IPS-18a (cell line): ENCODE measurements around the gene HINFP.

ENCODE experiments used
- H3K27ac ChIP-seq: one replicate; pipeline ENCODE4 v1.5.1; 2013; ENCODE audit warnings: low read length
- H3K27me3 ChIP-seq: one replicate; pipeline ENCODE4 v1.6.1; 2013; ENCODE audit warnings: mild to moderate bottlenecking, low read length; ENCODE audit not compliant: control insufficient read depth, insufficient read depth
- H3K36me3 ChIP-seq: one replicate; pipeline ENCODE4 v1.6.1; 2013; ENCODE audit warnings: low read depth, low read length; ENCODE audit not compliant: control insufficient read depth
- H3K4me1 ChIP-seq: one replicate; pipeline ENCODE4 v1.6.1; 2013; ENCODE audit warnings: low read depth, low read length; ENCODE audit not compliant: control insufficient read depth
- H3K4me3 ChIP-seq: one replicate; pipeline ENCODE4 v1.5.1; 2013; ENCODE audit warnings: low read length
- H3K9ac ChIP-seq: one replicate; pipeline ENCODE4 v1.6.1; 2013; ENCODE audit warnings: mild to moderate bottlenecking, low read length, moderate library complexity
- H3K9me3 ChIP-seq: one replicate; pipeline ENCODE4 v1.6.1; 2013; ENCODE audit warnings: low read depth, low read length; ENCODE audit not compliant: control insufficient read depth

The HINFP gene

DNA sequence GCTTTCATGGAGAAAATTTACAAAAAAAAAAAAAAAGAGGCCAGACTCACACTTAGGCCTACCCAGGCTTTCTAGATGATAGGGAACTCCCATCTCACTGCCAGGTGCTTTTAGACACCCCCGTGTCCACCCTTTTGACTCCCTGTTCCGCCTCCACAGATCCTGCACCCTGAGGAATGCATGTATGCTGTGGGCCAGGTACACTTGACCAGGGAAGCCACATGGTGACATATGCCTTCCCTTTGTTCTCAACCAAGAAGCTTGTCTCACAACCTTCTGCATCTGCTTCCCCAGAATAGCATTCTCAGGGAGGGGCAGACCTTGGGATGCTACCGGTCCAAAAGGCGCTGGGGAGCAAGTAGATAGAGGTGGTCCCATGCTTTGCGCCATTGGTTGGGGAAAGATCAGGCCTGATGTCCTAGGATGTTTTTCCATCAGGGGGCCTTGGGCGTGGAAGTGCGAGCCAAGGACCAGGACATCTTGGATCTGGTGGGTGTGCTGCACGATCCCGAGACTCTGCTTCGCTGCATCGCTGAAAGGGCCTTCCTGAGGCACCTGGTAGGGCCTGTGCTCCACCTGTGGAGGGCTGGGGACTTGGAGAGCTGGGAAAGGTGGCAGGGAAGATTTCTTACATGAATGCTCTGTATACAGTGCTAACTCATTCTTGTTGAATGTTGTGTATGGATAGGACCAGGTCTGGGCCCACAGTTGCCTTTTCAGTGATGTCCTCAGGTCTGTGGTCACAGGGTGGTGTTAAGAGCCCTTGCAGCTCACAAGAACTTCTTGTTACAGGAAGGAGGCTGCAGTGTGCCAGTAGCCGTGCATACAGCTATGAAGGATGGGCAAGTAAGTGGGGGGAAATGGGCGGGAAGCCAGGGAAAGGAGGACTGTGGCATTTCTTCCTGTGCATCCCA is 29.2 kb upstream of the HINFP start:
- Histone ChIP-seq H3K9me3 (no peaks in the 10 kb centered on the region), H3K36me3 (peaks cover 34% of the 10 kb centered on the region), H3K27ac (no peak overlapping the region), H3K27me3 (no peaks in the 10 kb centered on the region), H3K9ac (peak overlapping the region; percentile 97), H3K4me1 (peaks cover 17% of the 10 kb centered on the region), H3K4me3 (peak overlapping the region; percentile 92)

DNA sequence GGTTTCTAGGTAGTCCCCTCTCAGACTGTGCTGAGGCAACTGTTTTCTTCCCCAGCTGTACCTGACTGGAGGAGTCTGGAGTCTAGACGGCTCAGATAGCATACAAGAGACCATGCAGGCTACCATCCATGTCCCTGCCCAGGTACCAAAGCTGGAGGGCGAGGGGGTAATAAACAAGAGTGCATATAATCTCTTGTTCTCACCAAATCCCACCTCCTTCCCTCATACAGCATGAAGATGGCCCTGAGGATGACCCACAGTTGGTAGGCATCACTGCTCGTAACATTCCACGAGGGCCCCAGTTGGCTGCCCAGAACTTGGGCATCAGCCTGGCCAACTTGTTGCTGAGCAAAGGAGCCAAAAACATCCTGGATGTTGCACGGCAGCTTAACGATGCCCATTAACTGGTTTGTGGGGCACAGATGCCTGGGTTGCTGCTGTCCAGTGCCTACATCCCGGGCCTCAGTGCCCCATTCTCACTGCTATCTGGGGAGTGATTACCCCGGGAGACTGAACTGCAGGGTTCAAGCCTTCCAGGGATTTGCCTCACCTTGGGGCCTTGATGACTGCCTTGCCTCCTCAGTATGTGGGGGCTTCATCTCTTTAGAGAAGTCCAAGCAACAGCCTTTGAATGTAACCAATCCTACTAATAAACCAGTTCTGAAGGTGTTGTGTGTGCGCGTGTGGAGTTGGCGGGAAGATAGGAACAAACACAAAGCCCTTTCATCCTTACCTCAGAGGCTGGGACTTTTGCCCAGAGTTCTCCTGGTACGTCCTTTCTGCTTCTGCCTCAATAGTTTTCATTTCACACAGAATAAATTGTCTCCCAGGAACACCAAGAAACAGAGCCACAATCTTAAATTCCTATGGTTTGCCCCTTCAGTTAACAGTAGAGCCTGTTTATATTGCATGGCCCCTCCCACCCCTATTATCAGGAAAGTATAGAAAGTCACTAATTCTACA is 28.2 kb upstream of the HINFP start:
- H3K9ac ChIP-seq, result peak overlapping the region; percentile 97
- no peak overlapping the region for H3K27ac ChIP-seq
- no peaks in the 10 kb centered on the region for H3K27me3 ChIP-seq
- no peaks in the 10 kb centered on the region for H3K9me3 ChIP-seq
- H3K36me3 ChIP-seq, result peaks cover 43% of the 10 kb centered on the region
- peak overlapping the region; percentile 92 for H3K4me3 ChIP-seq
- peaks cover 17% of the 10 kb centered on the region for H3K4me1 ChIP-seq

DNA sequence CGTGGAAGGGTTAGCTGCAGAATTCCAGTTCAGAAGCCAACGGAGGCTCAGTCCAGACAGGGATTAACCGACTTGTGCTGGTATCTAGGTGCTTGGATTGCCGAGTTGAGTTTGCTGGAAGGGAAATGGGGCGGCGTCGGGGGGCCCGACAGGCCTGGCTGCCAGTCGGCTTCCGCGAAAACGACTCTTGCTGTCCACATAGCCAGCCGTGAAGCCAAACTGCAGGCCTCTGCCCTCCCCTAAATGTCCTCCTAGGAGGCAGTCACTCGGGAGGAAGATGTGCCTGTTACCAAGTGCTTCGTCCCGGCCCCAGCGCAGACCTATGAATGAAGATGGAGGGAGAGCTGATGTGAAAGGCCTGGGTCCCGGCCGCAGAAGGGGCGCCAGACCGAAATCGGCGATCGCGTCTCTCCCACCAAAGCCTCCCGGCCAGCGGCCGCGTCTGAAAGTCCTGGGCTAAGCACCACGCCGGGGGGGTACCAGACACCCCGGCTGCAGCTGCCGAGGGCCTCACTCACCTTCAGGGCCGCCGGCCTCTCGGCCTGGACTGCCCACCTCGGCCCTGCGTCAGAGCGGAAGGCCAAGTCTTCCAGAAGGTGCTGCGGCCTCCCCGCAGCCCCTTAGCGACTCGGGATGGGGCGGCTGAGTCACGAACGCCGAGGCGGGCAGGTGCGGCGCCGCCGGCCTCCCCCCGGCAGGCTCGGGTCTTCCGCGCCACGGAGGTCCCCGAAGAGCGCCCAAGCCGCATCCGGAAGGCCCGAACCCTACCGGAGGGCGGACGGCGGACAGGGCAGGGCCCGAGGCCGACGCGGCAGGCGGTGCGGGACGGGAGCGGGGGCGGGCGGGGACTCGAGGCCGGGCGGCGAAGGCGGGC is 27.2 kb upstream of the HINFP start:
- peaks cover 49% of the 10 kb centered on the region for H3K36me3 ChIP-seq
- H3K4me3 ChIP-seq, result peak overlapping the region; percentile 92
- H3K27ac ChIP-seq, result no peak overlapping the region
- no peaks in the 10 kb centered on the region for H3K27me3 ChIP-seq
- H3K4me1 ChIP-seq, result peaks cover 17% of the 10 kb centered on the region
- H3K9ac ChIP-seq, result peak overlapping the region; percentile 97
- H3K9me3 ChIP-seq, result no peaks in the 10 kb centered on the region

DNA sequence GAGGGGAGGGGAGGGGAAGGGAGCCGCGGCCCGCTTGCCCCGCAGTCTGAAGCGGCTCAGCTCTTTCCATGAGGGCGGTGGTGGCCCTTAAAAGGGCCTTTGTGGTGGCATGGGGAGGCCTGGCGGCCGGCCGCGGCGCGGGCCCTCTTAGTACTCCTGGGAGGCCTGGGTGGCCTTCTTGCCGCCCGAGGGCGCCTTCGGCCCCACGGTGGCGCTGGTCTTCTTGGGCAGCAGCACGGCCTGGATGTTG is 26.6 kb upstream of the HINFP start:
- peak overlapping the region; percentile 81 for H3K27ac ChIP-seq
- H3K4me1 ChIP-seq, result peaks cover 17% of the 10 kb centered on the region
- H3K36me3 ChIP-seq, result peaks cover 49% of the 10 kb centered on the region
- H3K4me3 ChIP-seq, result peak overlapping the region; percentile 92
- peak overlapping the region; percentile 97 for H3K9ac ChIP-seq
- H3K9me3 ChIP-seq, result no peaks in the 10 kb centered on the region
- H3K27me3 ChIP-seq, result no peaks in the 10 kb centered on the region

DNA sequence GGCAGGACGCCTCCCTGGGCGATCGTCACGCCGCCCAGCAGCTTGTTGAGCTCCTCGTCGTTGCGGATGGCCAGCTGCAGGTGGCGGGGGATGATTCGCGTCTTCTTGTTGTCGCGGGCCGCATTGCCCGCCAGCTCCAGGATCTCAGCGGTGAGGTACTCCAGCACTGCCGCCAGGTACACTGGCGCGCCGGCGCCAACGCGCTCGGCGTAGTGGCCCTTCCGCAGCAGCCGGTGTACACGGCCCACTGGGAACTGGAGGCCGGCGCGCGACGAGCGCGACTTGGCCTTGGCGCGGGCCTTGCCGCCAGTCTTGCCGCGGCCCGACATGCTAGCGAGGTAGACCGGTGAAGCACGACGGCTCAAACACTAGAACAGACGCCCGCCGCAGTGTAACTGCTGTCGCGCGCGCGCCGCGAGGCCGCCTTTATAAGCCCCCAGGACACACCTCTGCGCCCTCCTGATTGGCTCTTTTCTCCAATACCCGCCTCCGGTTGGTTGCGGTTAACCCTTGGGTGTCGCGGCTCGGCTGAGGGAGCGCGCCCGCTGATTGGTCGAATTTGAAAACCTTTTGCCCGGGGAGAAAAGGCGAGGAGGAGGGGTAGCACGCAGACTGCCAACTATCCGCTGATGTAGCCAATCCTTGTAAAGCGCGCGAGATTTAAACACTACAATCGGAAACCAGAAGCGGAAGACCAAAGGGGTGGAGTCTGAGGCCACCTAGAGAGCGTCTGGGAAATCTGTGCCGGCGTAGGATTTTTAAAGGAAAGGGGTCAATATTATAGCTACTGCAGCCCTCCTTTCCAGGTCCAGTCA is 26.1 kb upstream of the HINFP start:
- H3K4me1 ChIP-seq, result peaks cover 21% of the 10 kb centered on the region
- H3K9me3 ChIP-seq, result no peaks in the 10 kb centered on the region
- H3K27ac ChIP-seq, result peak overlapping the region; percentile 81
- H3K27me3 ChIP-seq, result no peaks in the 10 kb centered on the region
- H3K4me3 ChIP-seq, result peak overlapping the region; percentile 92
- H3K9ac ChIP-seq, result peak overlapping the region; percentile 97
- H3K36me3 ChIP-seq, result peaks cover 46% of the 10 kb centered on the region

DNA sequence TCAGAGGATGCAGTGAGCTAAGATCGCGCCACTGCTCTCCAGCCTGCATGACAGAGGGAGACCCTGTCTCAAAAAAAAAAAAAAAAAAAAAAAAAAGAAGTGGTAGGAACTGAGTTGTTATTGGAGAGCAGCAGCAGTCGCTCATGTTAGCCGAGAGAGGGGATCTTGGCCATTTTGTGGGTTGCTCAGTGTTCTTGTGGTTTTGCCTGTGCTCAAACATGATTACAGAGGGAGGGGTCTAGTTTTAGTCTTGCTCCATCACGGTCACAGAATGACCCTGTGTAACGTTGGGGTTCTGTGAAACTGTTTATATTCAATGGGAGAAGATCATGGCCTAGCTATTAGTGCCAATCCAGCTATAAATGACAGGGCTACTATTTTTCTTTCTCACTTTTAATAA is 21.7 kb upstream of the HINFP start:
- Histone ChIP-seq H3K4me1 (peaks cover 14% of the 10 kb centered on the region), H3K4me3 (no peak overlapping the region), H3K27ac (no peak overlapping the region)

DNA sequence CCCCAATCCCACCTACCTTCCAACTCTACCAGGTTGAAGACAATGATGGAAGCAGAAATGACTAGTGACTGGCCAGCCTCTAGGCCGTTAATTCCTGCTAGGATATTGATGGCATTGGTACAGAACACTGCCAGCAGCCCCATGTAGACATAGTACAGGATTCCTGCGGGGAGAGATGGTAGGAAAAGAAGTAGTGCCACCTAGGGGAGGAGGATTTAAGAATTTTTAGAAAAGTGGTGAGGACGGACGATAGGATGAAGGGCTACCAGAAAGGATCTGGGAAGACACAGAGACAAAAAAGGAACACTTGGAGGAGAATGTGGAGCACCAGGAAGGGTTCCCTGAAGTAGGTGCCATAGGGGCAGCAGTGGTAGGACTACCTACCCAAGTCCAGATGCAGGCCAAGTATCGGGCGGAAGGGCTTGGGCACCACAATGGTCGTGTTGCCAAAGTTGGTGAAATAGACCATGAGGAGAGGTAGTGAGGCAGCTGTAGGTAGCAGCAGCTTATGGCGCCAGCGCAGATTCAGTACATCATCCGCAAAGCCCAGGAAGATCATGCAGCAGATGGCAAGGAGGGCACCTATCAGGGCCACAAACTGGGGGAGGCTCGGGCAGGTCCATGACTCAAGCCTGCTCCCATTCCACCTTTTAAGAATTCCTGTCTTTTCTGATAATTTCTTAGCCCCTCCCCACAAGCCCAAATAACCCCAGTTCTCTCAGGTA is 21.0 kb upstream of the HINFP start:
- Histone ChIP-seq H3K27ac (no peak overlapping the region), H3K4me1 (peaks cover 14% of the 10 kb centered on the region), H3K9ac (peak overlapping the region; percentile 93), H3K36me3 (peaks cover 18% of the 10 kb centered on the region), H3K9me3 (no peaks in the 10 kb centered on the region), H3K4me3 (peak overlapping the region; percentile 81), H3K27me3 (no peaks in the 10 kb centered on the region)

More for the DNA sequence above, 21.7 kb upstream of the HINFP start:
- Histone ChIP-seq H3K9ac (no peak overlapping the region), H3K36me3 (peaks cover 18% of the 10 kb centered on the region), H3K27me3 (no peaks in the 10 kb centered on the region), H3K9me3 (no peaks in the 10 kb centered on the region)

DNA sequence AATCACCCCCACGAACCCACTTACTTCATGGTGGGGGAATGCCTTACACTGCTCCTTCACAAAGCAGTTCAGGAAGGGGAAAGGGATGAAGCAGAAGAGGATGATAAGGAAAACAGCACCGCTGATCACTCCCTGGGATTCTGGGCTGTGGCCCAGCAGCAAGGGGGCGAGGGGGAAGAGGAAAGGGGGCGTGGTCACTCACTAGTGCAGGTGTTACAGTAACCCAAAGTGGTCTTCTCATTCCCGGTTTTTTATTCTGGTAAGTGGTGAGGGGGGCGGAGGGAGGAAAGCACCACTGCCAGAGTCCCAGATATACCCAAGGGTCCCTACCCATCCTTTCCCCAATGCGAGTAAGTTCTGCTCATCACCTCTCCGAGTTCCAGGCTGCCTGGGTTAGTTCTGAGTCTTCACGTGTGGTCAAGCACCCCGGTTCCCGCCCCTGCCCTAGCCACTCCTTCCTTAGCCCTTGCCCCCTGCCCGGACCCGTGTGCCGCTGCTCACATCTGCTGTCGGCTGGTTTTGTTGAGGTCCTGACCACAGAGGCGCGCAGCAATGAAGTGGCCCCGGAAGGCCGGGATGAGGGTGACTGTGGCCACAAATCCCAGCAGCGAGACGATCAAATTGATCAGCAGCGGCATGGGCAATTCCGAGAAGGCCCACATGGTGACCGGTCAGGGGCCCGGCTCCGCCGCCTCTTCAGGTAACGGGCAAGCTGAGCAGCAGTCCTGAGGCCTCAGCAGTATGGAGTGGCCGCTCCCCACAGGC is 20.2 kb upstream of the HINFP start:
- Histone ChIP-seq H3K27ac (peak overlapping the region; percentile 100), H3K9ac (peak overlapping the region; percentile 93), H3K4me3 (peak overlapping the region; percentile 81), H3K4me1 (peaks cover 10% of the 10 kb centered on the region), H3K36me3 (peaks cover 18% of the 10 kb centered on the region), H3K27me3 (no peaks in the 10 kb centered on the region), H3K9me3 (no peaks in the 10 kb centered on the region)

DNA sequence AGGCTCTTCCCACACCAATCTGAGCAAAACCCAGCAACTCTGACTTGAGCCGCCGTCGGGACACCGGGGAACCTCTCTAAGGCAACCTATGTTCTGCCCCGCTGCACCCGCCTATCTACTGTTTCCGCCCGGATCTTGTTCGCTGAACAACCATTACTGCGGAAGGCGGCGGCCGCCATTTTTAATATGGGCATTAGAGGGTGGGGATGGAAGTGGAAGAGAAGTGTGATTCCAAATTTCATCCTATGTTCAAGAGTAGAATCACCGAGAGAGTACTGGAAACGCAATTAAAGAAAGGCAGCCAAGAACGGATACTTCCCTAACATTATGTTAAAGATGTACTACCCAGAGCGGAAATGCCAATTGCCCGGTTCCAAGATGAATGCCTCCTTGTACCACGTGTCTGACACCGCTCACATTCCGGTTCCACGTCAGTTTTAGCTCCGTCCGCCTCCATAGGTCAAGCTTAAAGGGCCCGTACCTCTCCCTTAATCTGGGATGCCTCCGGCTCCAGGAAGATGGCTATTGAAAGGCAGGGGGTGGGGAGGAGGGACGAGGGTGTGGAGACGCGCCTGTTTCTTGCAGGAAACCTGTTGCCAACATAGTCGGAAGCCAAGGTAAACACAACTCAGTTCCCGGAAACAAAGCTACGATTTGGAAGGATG is 19.5 kb upstream of the HINFP start, which contains the start of gene DPAGT1:
Gene DPAGT1, minus strand, starts transcription at position 95 of the 665 bp plus-strand sequence. CDS start 198 bp downstream, outside the sequence.
- H3K4me1 ChIP-seq, result peaks cover 17% of the 10 kb centered on the region
- peak within 1 kb of the TSS; percentile 93 for H3K9ac ChIP-seq
- no peaks in the 10 kb centered on the region for H3K9me3 ChIP-seq
- no peaks in the 10 kb centered on the region for H3K27me3 ChIP-seq
- peaks cover 18% of the 10 kb centered on the region for H3K36me3 ChIP-seq
- H3K27ac ChIP-seq, result peak within 1 kb of the TSS; percentile 100
- peak within 1 kb of the TSS; percentile 81 for H3K4me3 ChIP-seq
